ENCODE measurements around the gene SLC6A1.

Gene SLC6A1

GRCh38 chr3:10992943-10993728, 588 bp downstream of the SLC6A1 start:
- no peak for DNase-seq (ENCODE audit: insufficient read length, low spot score)
- no peak for FAIRE-seq

- DNase-seq (ENCODE audit: insufficient read length, low spot score) (no peak), FAIRE-seq (no peak)
These were observed 1.1 kb downstream of the SLC6A1 start for GRCh38 chr3:10993729-10994065.

GRCh38 chr3:10994306-10994705, 1.8 kb downstream of the SLC6A1 start:
- FAIRE-seq (no peak), DNase-seq (ENCODE audit: insufficient read length, low spot score) (no peak)

- DNase-seq (ENCODE audit: insufficient read length, low spot score) (no peak), FAIRE-seq (no peak)
These were observed 3.3 kb downstream of the SLC6A1 start for GRCh38 chr3:10995871-10996270.

- DNase-seq (ENCODE audit: insufficient read length, low spot score) = no peak
- no peak for FAIRE-seq
These were observed 3.9 kb downstream of the SLC6A1 start for GRCh38 chr3:10996345-10997013.

GRCh38 chr3:10997196-10997595, 4.6 kb downstream of the SLC6A1 start:
- DNase-seq (ENCODE audit: insufficient read length, low spot score) (no peak), FAIRE-seq (no peak)

- FAIRE-seq (no peak), DNase-seq (ENCODE audit: insufficient read length, low spot score) (no peak)
These were observed 6.0 kb downstream of the SLC6A1 start for GRCh38 chr3:10998542-10998941.

GRCh38 chr3:10999221-11000107, 6.9 kb downstream of the SLC6A1 start:
- FAIRE-seq = no peak
- no peak for DNase-seq (ENCODE audit: insufficient read length, low spot score)

- FAIRE-seq = no peak
- DNase-seq (ENCODE audit: insufficient read length, low spot score) = no peak
These were observed 8.0 kb downstream of the SLC6A1 start for GRCh38 chr3:11000528-11000927.

GRCh38 chr3:11001020-11001657, 8.6 kb downstream of the SLC6A1 start:
- FAIRE-seq (no peak), DNase-seq (ENCODE audit: insufficient read length, low spot score) (no peak)

- FAIRE-seq = no peak
These were observed 9.1 kb downstream of the SLC6A1 start for GRCh38 chr3:11001658-11002021.

GRCh38 chr3:11002371-11002807, 9.8 kb downstream of the SLC6A1 start:
- DNase-seq (ENCODE audit: insufficient read length, low spot score) (no peak), FAIRE-seq (no peak)

More at GRCh38 chr3:11001658-11002021, 9.1 kb downstream of the SLC6A1 start:
- no peak for DNase-seq (ENCODE audit: insufficient read length, low spot score)

- no peak for DNase-seq (ENCODE audit: insufficient read length, low spot score)
- no peak for FAIRE-seq
These were observed 12.0 kb downstream of the SLC6A1 start for GRCh38 chr3:11004563-11004962.

GRCh38 chr3:11005686-11006256, 13.2 kb downstream of the SLC6A1 start:
- DNase-seq (ENCODE audit: insufficient read length, low spot score) (no peak), FAIRE-seq (no peak)

- DNase-seq (ENCODE audit: insufficient read length, low spot score) (no peak), FAIRE-seq (no peak)
These were observed 14.7 kb downstream of the SLC6A1 start for GRCh38 chr3:11006986-11007933.

- FAIRE-seq = no peak
- no peak for DNase-seq (ENCODE audit: insufficient read length, low spot score)
These were observed 17.4 kb downstream of the SLC6A1 start for GRCh38 chr3:11009898-11010297.

- DNase-seq (ENCODE audit: insufficient read length, low spot score) = no peak
- FAIRE-seq = no peak
These were observed 18.0 kb downstream of the SLC6A1 start for GRCh38 chr3:11010426-11011165.

- no peak for FAIRE-seq
These were observed 21.7 kb downstream of the SLC6A1 start for GRCh38 chr3:11014253-11014652.

GRCh38 chr3:11014752-11015151, 22.2 kb downstream of the SLC6A1 start:
- DNase-seq (ENCODE audit: insufficient read length, low spot score) = no peak
- FAIRE-seq = no peak

More at GRCh38 chr3:11014253-11014652, 21.7 kb downstream of the SLC6A1 start:
- no peak for DNase-seq (ENCODE audit: insufficient read length, low spot score)
